ENCODE measurements around the gene ZFP92.
A peak's percentile ranks its signal among the peaks of the same experiment; 100 is the strongest.
"Not testable (repeated sequence)": the region's sequence is repeated elsewhere in the genome, so short reads cannot be mapped to it uniquely, and the experiment has no call there.

Gene ZFP92

GRCh38 chrX:153396320-153397195 lies 14.7 kb upstream of the ZFP92 start:
- TF ChIP-seq CTCF (IDR thresholded peaks at IDR 0.05; ENCODE audit: insufficient read depth, missing control alignments): no peak
- DNase-seq (ENCODE audit: insufficient read length, low spot score) (no peak), FAIRE-seq (no peak)

- DNase-seq (ENCODE audit: insufficient read length, low spot score) (no peak), FAIRE-seq (no peak)
- no peak for TF ChIP-seq CTCF (IDR thresholded peaks at IDR 0.05; ENCODE audit: insufficient read depth, missing control alignments)
Observed at GRCh38 chrX:153397256-153397960, 13.9 kb upstream of the ZFP92 start.

- TF ChIP-seq CTCF (IDR thresholded peaks at IDR 0.05; ENCODE audit: insufficient read depth, missing control alignments): no peak
- DNase-seq (ENCODE audit: insufficient read length, low spot score) (no peak), FAIRE-seq (no peak)
Observed at GRCh38 chrX:153398275-153398960, 12.9 kb upstream of the ZFP92 start.

- peak; percentile 70 for TF ChIP-seq CTCF (IDR thresholded peaks at IDR 0.05; ENCODE audit: insufficient read depth, missing control alignments)
- DNase-seq (ENCODE audit: insufficient read length, low spot score) (peak; percentile 56), FAIRE-seq (no peak)
Observed at GRCh38 chrX:153400146-153401132, 10.8 kb upstream of the ZFP92 start.

- TF ChIP-seq CTCF (IDR thresholded peaks at IDR 0.05; ENCODE audit: insufficient read depth, missing control alignments): no peak
- FAIRE-seq (no peak), DNase-seq (ENCODE audit: insufficient read length, low spot score) (no peak)
Observed at GRCh38 chrX:153401133-153401764, 10.0 kb upstream of the ZFP92 start, which contains the start of gene PNMA6E. TSS of gene PNMA6E (minus strand) at chrX:153401350. CDS start at chrX:153398849, 2,501 bp downstream.

GRCh38 chrX:153404333-153404732 lies 6.9 kb upstream of the ZFP92 start:
- DNase-seq (ENCODE audit: insufficient read length, low spot score); FAIRE-seq: not testable (repeated sequence)
